ENCODE results near the gene CNPY1. TPM values are rescaled to one million over a fixed set of nuclear protein-coding genes. Genes with fewer than 3 reads are reported as not detected.

Gene CNPY1
- total RNA-seq, 4 donors from 2014 or later: not detected

- no peaks in the 10 kb centered on the region for H3K27me3 ChIP-seq
- H3K4me3 ChIP-seq (replicated peaks in 1 of 3): no peak overlapping the region
- no peaks in the 10 kb centered on the region for H3K9me3 ChIP-seq
- H3K4me1 ChIP-seq: no peaks in the 10 kb centered on the region
- TF ChIP-seq CTCF (IDR thresholded peaks at IDR 0.05) (no peak), POLR2A (IDR thresholded peaks at IDR 0.05) (no peak)
- H3K36me3 ChIP-seq: no peaks in the 10 kb centered on the region
- intact Hi-C loops (cut with DNase I): no loop called here
- no peak overlapping the region for H3K27ac ChIP-seq
- no peak for DNase-seq
- WGBS, 2 donors: 78 to 81% methylated on average over 4 of the region's 4 CpGs
These were observed 68.9 kb downstream of the CNPY1 start for GRCh38 chr7:155477476-155477875.

- Histone ChIP-seq H3K27ac (no peak overlapping the region), H3K4me3 (replicated peaks in 1 of 3) (no peak overlapping the region), H3K4me1 (peaks cover 10 to 21% of the 10 kb centered on the region in 2 donors), H3K27me3 (peaks cover 43% of the 10 kb centered on the region), H3K9me3 (no peaks in the 10 kb centered on the region), H3K36me3 (no peaks in the 10 kb centered on the region)
- intact Hi-C loops (cut with DNase I): no loop called here
- TF ChIP-seq CTCF (IDR thresholded peaks at IDR 0.05) (no peak), POLR2A (IDR thresholded peaks at IDR 0.05) (no peak)
- DNase-seq: no peak
- WGBS, 2 donors: 5 to 10% methylated on average over 11 of the region's 11 CpGs
These were observed 74.6 kb downstream of the CNPY1 start for GRCh38 chr7:155471718-155472117.

GRCh38 chr7:155470686-155471638, 75.4 kb downstream of the CNPY1 start:
- intact Hi-C loops (cut with DNase I): no loop called here
- Histone ChIP-seq H3K27me3 (peaks cover 51% of the 10 kb centered on the region), H3K4me3 (replicated peaks in 1 of 3) (no peak overlapping the region), H3K9me3 (no peaks in the 10 kb centered on the region), H3K27ac (no peak overlapping the region), H3K4me1 (peaks cover 13 to 29% of the 10 kb centered on the region in 2 donors), H3K36me3 (no peaks in the 10 kb centered on the region)
- no peak for DNase-seq
- WGBS, 2 donors: 6% methylated on average over 20 to 24 of the region's 24 CpGs
- TF ChIP-seq CTCF (IDR thresholded peaks at IDR 0.05) (no peak), POLR2A (IDR thresholded peaks at IDR 0.05) (no peak)

GRCh38 chr7:155470186-155470487, 76.2 kb downstream of the CNPY1 start:
- no peak for TF ChIP-seq CTCF (IDR thresholded peaks at IDR 0.05)
- intact Hi-C loops (cut with DNase I): no loop called here
- WGBS, 2 donors: 16 to 19% methylated on average over 8 of the region's 8 CpGs
- Histone ChIP-seq H3K4me1 (peaks cover 13 to 29% of the 10 kb centered on the region in 2 donors), H3K27ac (no peak overlapping the region), H3K27me3 (peaks cover 59% of the 10 kb centered on the region), H3K4me3 (replicated peaks in 1 of 3) (no peak overlapping the region), H3K9me3 (no peaks in the 10 kb centered on the region), H3K36me3 (no peaks in the 10 kb centered on the region)
- DNase-seq: no peak

All from thyroid gland (tissue), 4 donors.